CD4-positive, alpha-beta T cell treated with Interleukin-6 for 4 hours (primary cell): ENCODE results near the gene EXOC6.

ENCODE experiments used
- DNase-seq: peaks from one replicate; pipeline ENCODE4 v3.0.0-alpha.2; 2020; ENCODE audit warnings: mixed read lengths

Gene EXOC6

GRCh38 chr10:93028883-93029282 is 180.6 kb downstream of the EXOC6 start:
- no peak for DNase-seq

- DNase-seq: no peak
Observed at GRCh38 chr10:93030409-93030808, 182.1 kb downstream of the EXOC6 start.

- no peak for DNase-seq
Observed at GRCh38 chr10:93032105-93032808, 183.9 kb downstream of the EXOC6 start.

- DNase-seq: no peak
Observed at GRCh38 chr10:93032809-93033137, 184.5 kb downstream of the EXOC6 start.

GRCh38 chr10:93034426-93034825 is 186.1 kb downstream of the EXOC6 start:
- no peak for DNase-seq

GRCh38 chr10:93039110-93039509 is 190.8 kb downstream of the EXOC6 start:
- DNase-seq: no peak

- DNase-seq: no peak
Observed at GRCh38 chr10:93039721-93040120, 191.4 kb downstream of the EXOC6 start.

- no peak for DNase-seq
Observed at GRCh38 chr10:93054486-93054885, 206.2 kb downstream of the EXOC6 start.

- DNase-seq: no peak
Observed at GRCh38 chr10:93058139-93058538, 209.8 kb downstream of the EXOC6 start.

- DNase-seq: no peak
Observed at GRCh38 chr10:93059975-93060886, 211.9 kb downstream of the EXOC6 start, which contains the start of gene CYP26C1. Gene CYP26C1 (plus strand): TSS chr10:93060798. CDS start chr10:93061264, 466 bp downstream.

GRCh38 chr10:93060887-93061593 is 212.7 kb downstream of the EXOC6 start:
- no peak for DNase-seq

- DNase-seq: no peak
Observed at GRCh38 chr10:93061594-93062513, 213.5 kb downstream of the EXOC6 start.

GRCh38 chr10:93062514-93063143 is 214.3 kb downstream of the EXOC6 start:
- peak; percentile 28 for DNase-seq

GRCh38 chr10:93063144-93063976 is 215.0 kb downstream of the EXOC6 start:
- no peak for DNase-seq

GRCh38 chr10:93063977-93064660 is 215.8 kb downstream of the EXOC6 start:
- DNase-seq: no peak

GRCh38 chr10:93064874-93065660 is 216.7 kb downstream of the EXOC6 start:
- DNase-seq: no peak

- DNase-seq: no peak
Observed at GRCh38 chr10:93065675-93066543, 217.6 kb downstream of the EXOC6 start.

GRCh38 chr10:93066544-93066913 is 218.2 kb downstream of the EXOC6 start:
- no peak for DNase-seq
